Measurements from ENCODE around the gene TIAL1.
A peak's percentile ranks its signal among the peaks of the same experiment; 100 is the strongest.

The TIAL1 gene

GRCh38 chr10:119609516-119609915, 12.8 kb upstream of the TIAL1 start:
- Histone ChIP-seq H3K9me3 (ENCODE audit: insufficient read depth, low read depth, low read length) (no peaks in the 10 kb centered on the region), H3K4me3 (ENCODE audit: low read length) (no peak overlapping the region), H3K9ac (ENCODE audit: low read depth, low read length) (no peak overlapping the region), H3K36me3 (ENCODE audit: insufficient read depth, low read depth, low read length) (no peaks in the 10 kb centered on the region), H3K4me1 (ENCODE audit: insufficient read depth, low read length) (no peaks in the 10 kb centered on the region), H3K27ac (ENCODE audit: low read length) (no peak overlapping the region), H3K27me3 (ENCODE audit: insufficient read depth, low read length) (peaks cover 6% of the 10 kb centered on the region)

- Histone ChIP-seq H3K36me3 (ENCODE audit: insufficient read depth, low read depth, low read length) (no peaks in the 10 kb centered on the region), H3K9me3 (ENCODE audit: insufficient read depth, low read depth, low read length) (no peaks in the 10 kb centered on the region), H3K9ac (ENCODE audit: low read depth, low read length) (no peak overlapping the region), H3K27me3 (ENCODE audit: insufficient read depth, low read length) (peaks cover 6% of the 10 kb centered on the region), H3K4me1 (ENCODE audit: insufficient read depth, low read length) (no peaks in the 10 kb centered on the region), H3K4me3 (ENCODE audit: low read length) (no peak overlapping the region), H3K27ac (ENCODE audit: low read length) (no peak overlapping the region)
Measured at GRCh38 chr10:119608316-119609155, 11.8 kb upstream of the TIAL1 start.

GRCh38 chr10:119604468-119604867, 7.7 kb upstream of the TIAL1 start:
- Histone ChIP-seq H3K9ac (ENCODE audit: low read depth, low read length) (no peak overlapping the region), H3K27me3 (ENCODE audit: insufficient read depth, low read length) (peaks cover 6% of the 10 kb centered on the region), H3K4me1 (ENCODE audit: insufficient read depth, low read length) (no peaks in the 10 kb centered on the region), H3K9me3 (ENCODE audit: insufficient read depth, low read depth, low read length) (no peaks in the 10 kb centered on the region), H3K4me3 (ENCODE audit: low read length) (no peak overlapping the region), H3K36me3 (ENCODE audit: insufficient read depth, low read depth, low read length) (no peaks in the 10 kb centered on the region), H3K27ac (ENCODE audit: low read length) (no peak overlapping the region)

DNA sequence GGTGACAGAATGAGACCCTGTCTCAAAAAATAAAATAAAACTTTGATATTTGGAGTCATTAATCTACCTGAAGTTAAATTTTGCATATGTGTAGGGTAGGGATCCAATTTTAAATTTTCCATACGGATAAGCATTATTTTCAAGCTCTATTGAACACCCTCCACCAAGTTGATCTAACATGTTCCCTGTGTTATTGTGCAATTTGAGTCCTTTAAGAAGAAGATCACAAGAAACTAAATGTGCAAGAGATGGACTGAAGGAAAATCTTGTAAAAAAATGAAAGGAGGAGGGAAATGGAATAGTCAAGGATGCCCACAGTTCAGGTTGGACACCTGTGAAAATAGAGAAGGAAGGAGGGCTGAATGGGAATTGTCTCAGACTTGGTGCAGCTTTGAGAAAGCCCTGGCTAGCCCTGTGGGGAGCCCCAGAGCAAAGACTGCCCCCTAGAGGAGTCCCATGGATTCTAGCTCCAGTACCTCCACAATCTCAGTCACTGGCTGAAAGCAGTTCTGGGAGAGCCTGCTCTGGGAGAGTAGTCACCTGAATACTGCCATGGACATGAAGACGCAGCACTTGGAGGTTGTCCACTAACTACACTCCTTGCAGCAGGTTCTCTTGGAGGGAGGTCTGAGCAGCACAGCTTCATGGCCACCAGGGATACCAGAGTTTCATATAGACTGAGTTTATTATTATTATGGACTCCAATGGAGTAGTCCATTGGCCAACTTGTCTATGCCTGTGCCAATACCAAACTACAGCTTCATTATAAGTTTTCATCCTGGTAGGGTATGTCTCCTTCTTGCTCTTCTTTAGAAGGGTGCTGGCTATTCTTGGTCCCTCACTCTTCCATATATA, 5.7 kb upstream of the TIAL1 start:
- H3K36me3 ChIP-seq (ENCODE audit: insufficient read depth, low read depth, low read length), result no peaks in the 10 kb centered on the region
- no peak overlapping the region for H3K27ac ChIP-seq (ENCODE audit: low read length)
- H3K4me1 ChIP-seq (ENCODE audit: insufficient read depth, low read length), result peaks cover 3% of the 10 kb centered on the region; the same call in 1 of the 2 replicates
- H3K9ac ChIP-seq (ENCODE audit: low read depth, low read length), result no peak overlapping the region
- H3K27me3 ChIP-seq (ENCODE audit: insufficient read depth, low read length), result no peaks in the 10 kb centered on the region
- no peak overlapping the region for H3K4me3 ChIP-seq (ENCODE audit: low read length)
- peaks cover 6% of the 10 kb centered on the region for H3K9me3 ChIP-seq (ENCODE audit: insufficient read depth, low read depth, low read length)

DNA sequence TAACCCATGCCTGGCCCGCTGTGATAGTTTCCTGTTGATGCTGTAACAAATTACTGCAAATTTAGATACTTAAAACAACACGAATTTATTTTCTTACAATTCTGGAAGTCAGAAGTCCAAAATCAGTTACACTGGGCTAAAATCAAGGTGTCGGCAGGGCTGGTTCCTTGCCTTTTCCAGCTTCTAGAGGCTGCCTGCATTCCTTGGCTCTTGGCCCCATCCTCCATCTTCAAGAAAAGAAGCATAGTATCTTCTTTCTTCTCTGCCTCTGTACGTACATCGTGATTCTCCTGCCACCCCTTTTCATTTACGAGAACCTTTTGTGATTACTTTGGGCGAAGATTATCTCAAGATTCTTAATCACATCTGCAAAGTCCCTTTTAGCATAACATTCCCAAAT, 1.6 kb upstream of the TIAL1 start:
- Histone ChIP-seq H3K27me3 (ENCODE audit: insufficient read depth, low read length) (no peaks in the 10 kb centered on the region), H3K4me1 (ENCODE audit: insufficient read depth, low read length) (peaks cover 14% of the 10 kb centered on the region), H3K4me3 (ENCODE audit: low read length) (no peak overlapping the region), H3K9ac (ENCODE audit: low read depth, low read length) (no peak overlapping the region), H3K9me3 (ENCODE audit: insufficient read depth, low read depth, low read length) (peaks cover 6% of the 10 kb centered on the region), H3K27ac (ENCODE audit: low read length) (no peak overlapping the region), H3K36me3 (ENCODE audit: insufficient read depth, low read depth, low read length) (peaks cover 7% of the 10 kb centered on the region; the same call in 1 of the 2 replicates)

GRCh38 chr10:119597405-119598186, 832 bp upstream of the TIAL1 start:
- peak overlapping the region; percentile 87 for H3K4me3 ChIP-seq (ENCODE audit: low read length)
- H3K36me3 ChIP-seq (ENCODE audit: insufficient read depth, low read depth, low read length), result peaks cover 12% of the 10 kb centered on the region; the same call in 1 of the 2 replicates
- peaks cover 17% of the 10 kb centered on the region for H3K4me1 ChIP-seq (ENCODE audit: insufficient read depth, low read length)
- H3K27ac ChIP-seq (ENCODE audit: low read length), result peak overlapping the region; percentile 69
- H3K27me3 ChIP-seq (ENCODE audit: insufficient read depth, low read length), result no peaks in the 10 kb centered on the region
- peak overlapping the region; percentile 90 for H3K9ac ChIP-seq (ENCODE audit: low read depth, low read length)
- H3K9me3 ChIP-seq (ENCODE audit: insufficient read depth, low read depth, low read length), result peaks cover 6% of the 10 kb centered on the region

DNA sequence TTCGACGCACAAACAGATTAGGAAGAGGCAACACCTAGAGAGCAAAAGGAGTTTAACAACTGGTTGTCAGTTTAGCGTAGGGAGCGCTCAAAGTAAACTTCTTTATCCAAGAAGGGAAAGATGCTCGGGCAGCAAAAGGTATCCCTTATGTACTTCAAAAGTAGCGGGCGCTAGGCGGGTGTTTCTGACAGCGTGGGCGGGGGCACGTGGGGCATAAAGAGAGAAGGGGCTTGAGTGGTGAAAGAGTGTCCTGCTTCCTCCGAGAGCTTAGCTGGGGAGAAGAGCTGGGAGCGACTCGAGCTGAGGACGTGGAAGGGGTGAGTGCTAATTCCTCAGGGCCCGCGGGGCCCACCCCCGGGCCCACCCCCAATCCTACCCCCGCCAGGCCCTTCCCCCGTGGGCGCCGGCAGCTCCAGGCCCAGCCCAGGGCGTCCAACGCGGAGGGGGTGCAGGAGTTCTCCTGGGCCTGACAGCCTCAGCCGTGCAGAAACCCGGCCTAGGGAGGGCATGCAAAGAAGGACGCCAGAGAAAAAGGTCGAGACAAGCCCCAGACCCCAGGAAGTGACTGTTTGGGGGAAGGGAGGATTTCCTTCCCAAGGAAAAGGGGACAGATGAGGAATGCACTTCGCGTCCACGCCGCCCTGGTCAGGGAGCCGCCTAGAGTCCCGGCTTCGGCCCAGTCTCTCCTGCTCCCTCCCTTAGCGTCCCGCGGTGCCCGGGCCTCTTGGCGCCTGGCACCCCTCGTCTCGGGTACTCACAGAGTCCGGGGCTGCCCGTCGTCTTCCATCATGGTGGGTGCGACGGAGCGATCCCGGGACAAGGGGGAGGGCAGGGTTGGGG, 868 bp downstream of the TIAL1 start:
- Histone ChIP-seq H3K27ac (ENCODE audit: low read length) (peak overlapping the region; percentile 15), H3K4me1 (ENCODE audit: insufficient read depth, low read length) (peaks cover 17% of the 10 kb centered on the region), H3K9me3 (ENCODE audit: insufficient read depth, low read depth, low read length) (peaks cover 6% of the 10 kb centered on the region), H3K9ac (ENCODE audit: low read depth, low read length) (peak overlapping the region; percentile 99), H3K36me3 (ENCODE audit: insufficient read depth, low read depth, low read length) (peaks cover 24% of the 10 kb centered on the region), H3K4me3 (ENCODE audit: low read length) (peak overlapping the region; percentile 87), H3K27me3 (ENCODE audit: insufficient read depth, low read length) (no peaks in the 10 kb centered on the region)

DNA sequence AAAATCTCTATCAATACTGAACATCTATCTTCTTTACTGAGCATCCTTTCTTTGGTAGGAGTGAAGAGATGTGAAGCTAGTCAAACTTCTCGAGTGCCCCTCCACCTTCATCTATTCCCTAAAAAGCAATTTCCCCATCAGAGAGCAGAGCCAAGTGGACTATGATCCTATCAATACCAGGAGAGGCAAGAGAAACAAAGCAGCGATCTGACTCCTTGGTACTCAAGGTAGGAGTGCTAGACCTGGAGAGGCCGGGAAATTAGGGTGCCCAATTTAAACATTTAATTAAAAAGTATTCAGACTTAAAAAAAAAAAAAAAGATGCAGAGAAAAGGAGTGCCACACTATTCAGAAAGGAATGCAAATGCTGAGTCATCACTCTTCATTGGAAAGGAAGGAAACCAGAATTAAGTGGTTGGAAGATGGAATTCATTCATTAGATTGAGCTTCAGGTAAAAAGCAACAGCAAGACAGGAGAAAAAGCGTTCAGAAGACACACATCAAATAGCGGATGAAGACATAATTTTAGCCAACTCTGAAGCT, 1.6 kb downstream of the TIAL1 start:
- Histone ChIP-seq H3K9ac (ENCODE audit: low read depth, low read length) (peak overlapping the region; percentile 99), H3K36me3 (ENCODE audit: insufficient read depth, low read depth, low read length) (peaks cover 24% of the 10 kb centered on the region), H3K27me3 (ENCODE audit: insufficient read depth, low read length) (no peaks in the 10 kb centered on the region), H3K4me3 (ENCODE audit: low read length) (peak overlapping the region; percentile 87), H3K27ac (ENCODE audit: low read length) (peak overlapping the region; percentile 15), H3K9me3 (ENCODE audit: insufficient read depth, low read depth, low read length) (peaks cover 6% of the 10 kb centered on the region), H3K4me1 (ENCODE audit: insufficient read depth, low read length) (peaks cover 17% of the 10 kb centered on the region)

- H3K4me3 ChIP-seq (ENCODE audit: low read length), result no peak overlapping the region
- no peaks in the 10 kb centered on the region for H3K4me1 ChIP-seq (ENCODE audit: insufficient read depth, low read length)
- peaks cover 72% of the 10 kb centered on the region for H3K36me3 ChIP-seq (ENCODE audit: insufficient read depth, low read depth, low read length)
- H3K27me3 ChIP-seq (ENCODE audit: insufficient read depth, low read length), result no peaks in the 10 kb centered on the region
- H3K9ac ChIP-seq (ENCODE audit: low read depth, low read length), result no peak overlapping the region
- no peak overlapping the region for H3K27ac ChIP-seq (ENCODE audit: low read length)
- H3K9me3 ChIP-seq (ENCODE audit: insufficient read depth, low read depth, low read length), result no peaks in the 10 kb centered on the region
Measured at GRCh38 chr10:119588071-119588470, 8.7 kb downstream of the TIAL1 start.

DNA sequence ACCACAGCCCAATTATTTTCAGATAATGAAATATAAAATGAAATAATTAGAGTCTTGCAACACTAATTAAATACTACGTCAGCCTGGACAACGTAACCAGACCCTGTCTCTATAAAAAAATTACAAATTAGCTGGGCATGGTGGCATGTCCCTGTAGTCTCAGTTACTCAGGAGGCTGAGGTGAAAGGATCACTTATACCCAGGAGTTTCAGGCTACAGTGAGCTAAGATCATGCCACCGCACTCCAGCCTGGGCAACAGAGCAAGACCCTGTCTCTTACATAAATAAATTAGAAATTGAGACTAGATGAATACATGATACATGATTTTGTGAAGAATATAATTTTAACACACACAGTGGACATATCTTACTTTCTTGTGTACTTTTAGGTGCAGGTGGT, 18.4 kb downstream of the TIAL1 start:
- Histone ChIP-seq H3K36me3 (ENCODE audit: insufficient read depth, low read depth, low read length) (peaks cover 100% of the 10 kb centered on the region), H3K4me1 (ENCODE audit: insufficient read depth, low read length) (no peaks in the 10 kb centered on the region)

More for the DNA sequence above, 18.4 kb downstream of the TIAL1 start:
- no peak overlapping the region for H3K4me3 ChIP-seq (ENCODE audit: low read length)
- H3K9me3 ChIP-seq (ENCODE audit: insufficient read depth, low read depth, low read length), result no peaks in the 10 kb centered on the region
- no peaks in the 10 kb centered on the region for H3K27me3 ChIP-seq (ENCODE audit: insufficient read depth, low read length)
- no peak overlapping the region for H3K9ac ChIP-seq (ENCODE audit: low read depth, low read length)
- no peak overlapping the region for H3K27ac ChIP-seq (ENCODE audit: low read length)
